ENCODE data around the gene SEC31A. TPM values are rescaled to one million over a fixed set of nuclear protein-coding genes. Genes with fewer than 3 reads are reported as not detected.

Gene SEC31A
- polyA plus RNA-seq, 1 of the 3 experiments (the other 2 are of a cell fraction) = 147 TPM

GRCh38 chr4:82784681-82785610 is 106.0 kb downstream of the SEC31A start:
- 2% methylated on average over 9 of the region's 9 CpGs for WGBS (ENCODE audit: low lambda C conversion rate)
- Histone ChIP-seq H3K9me3 (no peaks in the 10 kb centered on the region), H3K9ac (peak overlapping the region; percentile 70), H3K36me3 (replicated peaks in 1 of 2; ENCODE audit: control insufficient read depth in 1 of 2, insufficient read depth in 2 of 2, low read length in 1 of 2) (no peaks in the 10 kb centered on the region), H3K4me3 (ENCODE audit: low read depth in 2 of 2, low read length in 1 of 2) (peak overlapping the region; percentile 38 to 48), H3K9me2 (no peaks in the 10 kb centered on the region), H3K27ac (ENCODE audit: low read depth in 2 of 2, low read length in 1 of 2) (peak overlapping the region; percentile 85 to 97), H3F3A (replicated peaks; ENCODE audit: insufficient read depth) (peaks cover 28% of the 10 kb centered on the region), H3K4me1 (ENCODE audit: control insufficient read depth in 1 of 2, insufficient read depth in 2 of 2, low read depth in 1 of 2, low read length in 1 of 2) (peaks cover 30 to 35% of the 10 kb centered on the region in 2 experiments), H3K79me2 (ENCODE audit: insufficient read depth) (peaks cover 79% of the 10 kb centered on the region), H4K20me1 (ENCODE audit: insufficient read depth) (no peaks in the 10 kb centered on the region), H3K27me3 (ENCODE audit: insufficient read depth) (no peaks in the 10 kb centered on the region), H2AFZ (ENCODE audit: low read depth) (peak overlapping the region; percentile 49), H3K4me2 (peak overlapping the region; percentile 64)
- ChIA-PET CTCF (interaction anchor here (0.8 to 3.2 kb wide), 10 partner anchors 13 to 356 kb away, joined by 3 to 13 read pairs (median 3); partner anchors contain the start of gene SCD5), POLR2A (interaction anchor here (0.9 to 2.1 kb wide), 3 partner anchors 14 to 355 kb away, joined by 3 to 15 read pairs (median 6); partner anchors contain the start of genes HNRNPDL and SCD5)
- peak; percentile 72 for DNase-seq
- TF ChIP-seq MAX (IDR thresholded peaks at IDR 0.05; ENCODE audit: low read depth) = 0 out of 2 replicates have a peak, but pooled peaks have one; percentile 21
- TF ChIP-seq POLR2AphosphoS5 (IDR thresholded peaks at IDR 0.05; ENCODE audit: low read depth, low read length) = peak; percentile 14; the same call in 1 of the 2 replicates
- 0 out of 2 replicates have a peak, but pooled peaks have one; percentile 1 for TF ChIP-seq RAD21 (IDR thresholded peaks at IDR 0.05; ENCODE audit: low read length)
- TF ChIP-seq JUND (IDR thresholded peaks at IDR 0.05) = 0 out of 2 replicates have a peak, but pooled peaks have one; percentile 23
- no peak for TF ChIP-seq CTCF (IDR thresholded peaks at IDR 0.05)
- no peak for TF ChIP-seq GABPA (IDR thresholded peaks at IDR 0.05; ENCODE audit: low read depth)
- TF ChIP-seq CHD2 (IDR thresholded peaks at IDR 0.05; ENCODE audit: low read length, partially characterized antibody) = peak; percentile 75
- TF ChIP-seq SMC3 (IDR thresholded peaks at IDR 0.05; ENCODE audit: low read depth, low read length) = no peak
- TF ChIP-seq ZBTB33 (IDR thresholded peaks at IDR 0.05; ENCODE audit: borderline replicate concordance, low read depth) = no peak
- TF ChIP-seq MXI1 (IDR thresholded peaks at IDR 0.05; ENCODE audit: low read depth, low read length) = no peak; the same call in 1 of the 2 replicates
- TF ChIP-seq YY1 (IDR thresholded peaks at IDR 0.05; ENCODE audit: low read depth) = no peak
- TF ChIP-seq FOSL2 (IDR thresholded peaks at IDR 0.05; ENCODE audit: borderline replicate concordance, low read depth) = no peak
- no peak for TF ChIP-seq USF2 (IDR thresholded peaks at IDR 0.05; ENCODE audit: borderline replicate concordance, low read depth, low read length)
- TF ChIP-seq SIN3A (IDR thresholded peaks at IDR 0.05; ENCODE audit: borderline replicate concordance, low read depth, low read length) = no peak; the same call in 1 of the 2 replicates
- no peak for TF ChIP-seq REST (IDR thresholded peaks at IDR 0.05; ENCODE audit: low read depth, low read length)
- TF ChIP-seq MEF2A (IDR thresholded peaks at IDR 0.05; ENCODE audit: borderline replicate concordance, low read depth) = no peak
- TF ChIP-seq NFIC (IDR thresholded peaks at IDR 0.05; ENCODE audit: borderline replicate concordance) = peak; percentile 83
- TF ChIP-seq IRF3 (IDR thresholded peaks at IDR 0.05; ENCODE audit: low read depth, low read length) = no peak
- TF ChIP-seq FOXM1 (IDR thresholded peaks at IDR 0.05; ENCODE audit: low read depth) = 0 out of 2 replicates have a peak, but pooled peaks have one; percentile 25

Data from SK-N-SH (cell line).